Measurements from ENCODE around the gene XAF1.

DNA sequence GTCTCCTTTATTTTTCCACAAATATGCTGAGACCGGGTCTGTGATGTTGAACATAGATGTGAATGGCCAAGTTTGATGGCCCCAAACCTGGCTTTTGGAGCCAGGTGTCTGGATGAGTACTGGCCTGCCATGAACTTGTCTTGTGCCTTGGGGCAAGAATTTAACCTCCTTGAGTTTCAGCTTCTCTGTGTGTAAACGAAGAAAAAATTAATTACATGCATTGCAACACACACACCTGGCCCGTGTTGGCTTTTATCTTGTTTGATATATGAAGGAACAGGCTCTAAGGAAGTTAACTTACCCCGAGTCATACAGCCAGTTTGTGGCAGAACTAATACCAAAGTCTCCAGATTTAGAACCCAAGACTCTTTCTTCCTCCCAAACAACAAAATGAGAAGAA lies 33.3 kb downstream of the XAF1 start:
- TF ChIP-seq, protein P1, sequence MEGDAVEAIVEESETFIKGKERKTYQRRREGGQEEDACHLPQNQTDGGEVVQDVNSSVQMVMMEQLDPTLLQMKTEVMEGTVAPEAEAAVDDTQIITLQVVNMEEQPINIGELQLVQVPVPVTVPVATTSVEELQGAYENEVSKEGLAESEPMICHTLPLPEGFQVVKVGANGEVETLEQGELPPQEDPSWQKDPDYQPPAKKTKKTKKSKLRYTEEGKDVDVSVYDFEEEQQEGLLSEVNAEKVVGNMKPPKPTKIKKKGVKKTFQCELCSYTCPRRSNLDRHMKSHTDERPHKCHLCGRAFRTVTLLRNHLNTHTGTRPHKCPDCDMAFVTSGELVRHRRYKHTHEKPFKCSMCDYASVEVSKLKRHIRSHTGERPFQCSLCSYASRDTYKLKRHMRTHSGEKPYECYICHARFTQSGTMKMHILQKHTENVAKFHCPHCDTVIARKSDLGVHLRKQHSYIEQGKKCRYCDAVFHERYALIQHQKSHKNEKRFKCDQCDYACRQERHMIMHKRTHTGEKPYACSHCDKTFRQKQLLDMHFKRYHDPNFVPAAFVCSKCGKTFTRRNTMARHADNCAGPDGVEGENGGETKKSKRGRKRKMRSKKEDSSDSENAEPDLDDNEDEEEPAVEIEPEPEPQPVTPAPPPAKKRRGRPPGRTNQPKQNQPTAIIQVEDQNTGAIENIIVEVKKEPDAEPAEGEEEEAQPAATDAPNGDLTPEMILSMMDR (IDR thresholded peaks at IDR 0.05): no peak
- TF ChIP-seq POLR2A (IDR thresholded peaks at IDR 0.05): no peak

Measured in lower leg skin (tissue), 3 donors.